Astrocyte (in vitro differentiated cells and primary cell): ENCODE results near the gene RASSF3.

ENCODE experiments used
- EZH2 ChIP-seq: IDR thresholded peaks from 2 replicates; pipeline ENCODE4 v1.6.1; 2012; ENCODE audit warnings: mild to moderate bottlenecking, low read length, inconsistent platforms; ENCODE audit not compliant: insufficient read depth
- TF ChIP-seq, protein P1 (sequence below): IDR thresholded peaks from 2 replicates; pipeline ENCODE4 v1.5.1; 2011; ENCODE audit warnings: low read depth, mild to moderate bottlenecking, inconsistent platforms, low read length, moderate library complexity; ENCODE audit not compliant: insufficient read depth

DNA sequence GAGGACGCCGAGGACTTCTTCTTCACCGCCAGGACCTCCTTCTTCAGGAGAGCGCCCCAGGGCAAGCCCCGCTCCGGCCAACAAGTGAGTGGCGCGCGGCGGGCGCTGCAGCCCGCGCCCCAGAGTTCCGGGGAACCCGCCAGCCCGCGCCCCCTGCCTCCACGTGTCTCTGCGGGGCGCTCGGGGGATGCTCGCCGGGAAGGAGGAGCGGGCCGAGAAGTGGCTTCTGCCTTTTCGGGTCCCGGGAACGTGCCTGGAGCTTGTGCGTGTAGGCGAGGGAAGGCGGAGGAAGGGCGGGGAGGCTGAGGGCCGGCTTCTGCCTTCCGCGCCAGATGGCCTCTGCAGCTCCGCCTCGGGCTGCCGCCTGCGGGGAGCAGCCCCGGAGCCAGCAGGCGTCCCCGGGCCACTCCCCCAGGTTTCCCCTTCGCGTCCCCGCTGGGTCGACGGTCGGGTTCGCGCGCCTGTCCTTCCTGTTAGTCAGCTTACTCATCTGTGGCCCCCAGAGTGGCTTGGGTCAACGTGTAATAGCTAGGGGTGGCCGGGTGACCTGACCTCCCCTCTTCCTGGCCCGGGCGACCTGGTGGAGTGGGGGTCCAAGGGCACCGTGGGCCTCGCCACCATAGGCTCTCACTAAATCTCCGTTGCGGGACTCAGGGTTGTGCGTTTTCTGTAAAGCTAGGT lies 505 bp downstream of the RASSF3 start:
- TF ChIP-seq, protein P1, sequence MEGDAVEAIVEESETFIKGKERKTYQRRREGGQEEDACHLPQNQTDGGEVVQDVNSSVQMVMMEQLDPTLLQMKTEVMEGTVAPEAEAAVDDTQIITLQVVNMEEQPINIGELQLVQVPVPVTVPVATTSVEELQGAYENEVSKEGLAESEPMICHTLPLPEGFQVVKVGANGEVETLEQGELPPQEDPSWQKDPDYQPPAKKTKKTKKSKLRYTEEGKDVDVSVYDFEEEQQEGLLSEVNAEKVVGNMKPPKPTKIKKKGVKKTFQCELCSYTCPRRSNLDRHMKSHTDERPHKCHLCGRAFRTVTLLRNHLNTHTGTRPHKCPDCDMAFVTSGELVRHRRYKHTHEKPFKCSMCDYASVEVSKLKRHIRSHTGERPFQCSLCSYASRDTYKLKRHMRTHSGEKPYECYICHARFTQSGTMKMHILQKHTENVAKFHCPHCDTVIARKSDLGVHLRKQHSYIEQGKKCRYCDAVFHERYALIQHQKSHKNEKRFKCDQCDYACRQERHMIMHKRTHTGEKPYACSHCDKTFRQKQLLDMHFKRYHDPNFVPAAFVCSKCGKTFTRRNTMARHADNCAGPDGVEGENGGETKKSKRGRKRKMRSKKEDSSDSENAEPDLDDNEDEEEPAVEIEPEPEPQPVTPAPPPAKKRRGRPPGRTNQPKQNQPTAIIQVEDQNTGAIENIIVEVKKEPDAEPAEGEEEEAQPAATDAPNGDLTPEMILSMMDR: no peak
- no peak for TF ChIP-seq EZH2
